NT2/D1 (cell line): ENCODE results near the gene DRD4.
"Not testable (repeated sequence)": the region's sequence is repeated elsewhere in the genome, so short reads cannot be mapped to it uniquely, and the experiment has no call there.

ENCODE experiments used
- DNase-seq: peaks from one replicate; pipeline ENCODE4 v3.0.0-alpha.2; 2011; ENCODE audit warnings: low read depth, low spot score
- H3K27me3 ChIP-seq: 2 replicates; pipeline ENCODE4 v1.6.0; 2011; ENCODE audit warnings: mild to moderate bottlenecking; ENCODE audit not compliant: insufficient read length, insufficient read depth
- H3K36me3 ChIP-seq: 2 replicates; pipeline ENCODE4 v1.6.1; 2011; ENCODE audit warnings: mild to moderate bottlenecking, low read length, mixed read lengths; ENCODE audit not compliant: insufficient read depth, insufficient read length
- H3K4me1 ChIP-seq: 2 replicates; pipeline ENCODE4 v1.5.1; 2011; ENCODE audit not compliant: insufficient read depth, insufficient read length
- H3K4me3 ChIP-seq: 2 replicates; pipeline ENCODE4 v1.5.1; 2011; ENCODE audit warnings: low read depth; ENCODE audit not compliant: insufficient read length
- H3K9ac ChIP-seq: 2 replicates; pipeline ENCODE4 v1.6.0; 2011; ENCODE audit warnings: low read depth; ENCODE audit not compliant: insufficient read length
- H3K9me3 ChIP-seq: 2 replicates; pipeline ENCODE4 v1.5.1; 2011; ENCODE audit warnings: mild to moderate bottlenecking, low read length; ENCODE audit not compliant: insufficient read depth
- SUZ12 ChIP-seq: IDR thresholded peaks from 2 replicates; pipeline ENCODE4 v1.6.1; 2011; ENCODE audit not compliant: insufficient read length, insufficient read depth; ENCODE audit errors: extremely low read depth
- YY1 ChIP-seq: IDR thresholded peaks from 2 replicates; pipeline ENCODE4 v1.6.1; 2011; ENCODE audit not compliant: insufficient read length, insufficient read depth
- ZNF274 ChIP-seq: IDR thresholded peaks from 2 replicates; pipeline ENCODE4 v1.6.1; 2011; ENCODE audit warnings: mild to moderate bottlenecking, low read depth, low read length

Gene DRD4

GRCh38 chr11:650482-650881, 13.4 kb downstream of the DRD4 start:
- H3K4me3 ChIP-seq: no peak overlapping the region
- no peak for DNase-seq
- no peak for TF ChIP-seq ZNF274
- TF ChIP-seq SUZ12: no peak
- no peak for TF ChIP-seq YY1
- H3K4me1 ChIP-seq: peaks cover 4% of the 10 kb centered on the region
- H3K9ac ChIP-seq: no peak overlapping the region
- no peaks in the 10 kb centered on the region for H3K9me3 ChIP-seq
- no peaks in the 10 kb centered on the region for H3K27me3 ChIP-seq
- peaks cover 42% of the 10 kb centered on the region for H3K36me3 ChIP-seq

- H3K4me1 ChIP-seq, H3K4me3 ChIP-seq, H3K9ac ChIP-seq, DNase-seq, H3K9me3 ChIP-seq, H3K27me3 ChIP-seq: not testable (repeated sequence)
- H3K36me3 ChIP-seq: peaks cover 53% of the 10 kb centered on the region
Measured at GRCh38 chr11:653136-653535, 16.1 kb downstream of the DRD4 start.

- H3K9me3 ChIP-seq: no peaks in the 10 kb centered on the region
- H3K4me3 ChIP-seq: no peak overlapping the region
- peaks cover 4% of the 10 kb centered on the region for H3K4me1 ChIP-seq
- DNase-seq: no peak
- peaks cover 59% of the 10 kb centered on the region for H3K36me3 ChIP-seq
- H3K9ac ChIP-seq: no peak overlapping the region
- no peaks in the 10 kb centered on the region for H3K27me3 ChIP-seq
- TF ChIP-seq ZNF274 (no peak), YY1 (no peak), SUZ12 (no peak)
Measured at GRCh38 chr11:653837-654236, 16.8 kb downstream of the DRD4 start.

GRCh38 chr11:654444-654843, 17.4 kb downstream of the DRD4 start:
- H3K4me1 ChIP-seq, H3K9ac ChIP-seq, H3K9me3 ChIP-seq, H3K4me3 ChIP-seq, H3K27me3 ChIP-seq, DNase-seq: not testable (repeated sequence)
- H3K36me3 ChIP-seq: peaks cover 64% of the 10 kb centered on the region

GRCh38 chr11:655036-655726, 18.1 kb downstream of the DRD4 start:
- Histone ChIP-seq H3K9me3 (no peaks in the 10 kb centered on the region), H3K36me3 (peaks cover 67% of the 10 kb centered on the region), H3K4me3 (no peak overlapping the region), H3K9ac (no peak overlapping the region), H3K27me3 (no peaks in the 10 kb centered on the region), H3K4me1 (peaks cover 4% of the 10 kb centered on the region)
- TF ChIP-seq ZNF274 (no peak), YY1 (no peak), SUZ12 (no peak)
- no peak for DNase-seq

GRCh38 chr11:656426-656825, 19.4 kb downstream of the DRD4 start:
- H3K27me3 ChIP-seq: no peaks in the 10 kb centered on the region
- DNase-seq: no peak
- H3K4me1 ChIP-seq: peaks cover 4% of the 10 kb centered on the region
- no peaks in the 10 kb centered on the region for H3K9me3 ChIP-seq
- TF ChIP-seq YY1 (no peak), ZNF274 (no peak), SUZ12 (no peak)
- H3K4me3 ChIP-seq: no peak overlapping the region
- peaks cover 72% of the 10 kb centered on the region for H3K36me3 ChIP-seq
- no peak overlapping the region for H3K9ac ChIP-seq

GRCh38 chr11:656866-657265, 19.8 kb downstream of the DRD4 start:
- no peak for TF ChIP-seq ZNF274
- no peak for TF ChIP-seq SUZ12
- TF ChIP-seq YY1: no peak
- H3K4me1 ChIP-seq: peaks cover 4% of the 10 kb centered on the region
- no peak overlapping the region for H3K9ac ChIP-seq
- no peak overlapping the region for H3K4me3 ChIP-seq
- H3K27me3 ChIP-seq: no peaks in the 10 kb centered on the region
- no peaks in the 10 kb centered on the region for H3K9me3 ChIP-seq
- no peak for DNase-seq
- H3K36me3 ChIP-seq: peaks cover 74% of the 10 kb centered on the region

- Histone ChIP-seq H3K4me1 (peaks cover 4% of the 10 kb centered on the region), H3K9me3 (no peaks in the 10 kb centered on the region), H3K9ac (no peak overlapping the region), H3K27me3 (no peaks in the 10 kb centered on the region), H3K36me3 (peaks cover 78% of the 10 kb centered on the region), H3K4me3 (no peak overlapping the region)
- TF ChIP-seq ZNF274: no peak
- DNase-seq: no peak
Measured at GRCh38 chr11:657691-658126, 20.6 kb downstream of the DRD4 start.
